ENCODE data around the gene P4HA3. TPM values are rescaled to one million over a fixed set of nuclear protein-coding genes. Genes with fewer than 3 reads are reported as not detected.
"Not testable (repeated sequence)": the region's sequence is repeated elsewhere in the genome, so short reads cannot be mapped to it uniquely, and the experiment has no call there.

P4HA3 gene
- total RNA-seq = not detected

DNA sequence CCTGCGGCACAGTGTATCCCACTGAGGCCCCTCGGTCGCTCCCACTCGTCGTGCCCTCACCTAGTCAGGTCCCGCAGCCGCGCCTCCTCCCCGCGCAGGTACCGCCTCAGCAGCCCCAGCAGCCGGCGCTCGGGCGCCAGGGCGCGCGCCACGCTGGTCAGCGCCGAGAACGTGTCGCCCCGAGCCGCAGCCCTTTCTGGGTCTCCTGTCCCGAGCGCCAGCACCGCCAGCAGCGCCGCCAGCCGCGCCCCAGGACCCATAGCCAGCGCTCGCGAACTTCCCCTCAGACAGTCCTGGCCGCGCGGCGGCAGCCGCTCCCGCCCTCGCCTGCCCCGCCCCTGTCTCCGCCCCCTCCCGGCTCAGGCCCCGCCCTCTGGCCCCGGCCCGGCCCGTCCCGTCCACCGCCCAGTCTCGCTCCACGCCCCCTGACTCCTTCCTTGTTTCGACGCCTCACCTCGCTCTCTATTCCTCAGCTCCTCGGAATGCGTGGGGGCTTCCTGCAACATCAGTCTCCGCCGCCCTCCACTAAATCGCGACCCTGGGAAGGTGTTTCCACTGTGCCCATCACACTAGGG, at the start of gene P4HA3:
Gene P4HA3 (minus strand): TSS at position 289 of the 575 bp plus-strand sequence. CDS start 29 bp downstream, at position 260.
- Mint-ChIP-seq H3K27ac (no peak within 1 kb of the TSS), H3K36me3 (ENCODE audit: low read depth) (no peaks in the 10 kb centered on the region), H3K9me3 (ENCODE audit: insufficient read depth) (peaks cover 4% of the 10 kb centered on the region), H3K27me3 (ENCODE audit: low read depth) (peaks cover 52% of the 10 kb centered on the region), H3K4me3 (peak within 1 kb of the TSS; percentile 48), H3K4me1 (ENCODE audit: low read depth) (peaks cover 6% of the 10 kb centered on the region)
- CTCF ChIA-PET = interaction anchor here (2.1 kb wide), 1 partner anchor 10 kb away, joined by 12 read pairs; no protein-coding TSS in a partner anchor
- DNase-seq = peak; percentile 64
- ATAC-seq = peak; percentile 97
- POLR2A ChIA-PET = no interaction called here

DNA sequence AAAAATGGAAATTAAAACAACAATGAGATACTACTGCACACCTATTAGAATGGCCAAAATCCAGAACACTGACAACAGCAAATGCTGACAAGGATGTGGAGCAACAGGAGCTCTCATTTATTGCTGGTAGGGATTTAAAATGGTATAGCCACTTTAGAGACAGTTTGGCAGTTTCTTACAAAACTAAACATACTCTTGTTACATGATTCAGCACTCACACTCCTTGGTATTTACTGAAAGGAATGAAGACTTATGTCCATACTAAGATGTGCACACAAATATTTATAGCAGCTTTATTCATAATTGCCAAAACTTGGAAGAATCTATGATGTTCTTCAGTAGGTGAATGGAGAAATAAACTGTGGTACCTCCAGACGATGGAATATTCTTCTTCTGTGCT, 46.0 kb upstream of the P4HA3 start:
- POLR2A ChIA-PET = interaction anchor here (0.6 kb wide), 1 partner anchor 230 kb away, joined by 3 read pairs; no protein-coding TSS in a partner anchor
- CTCF ChIA-PET = interaction anchor here (0.6 to 0.8 kb wide), 2 partner anchors 32 to 92 kb away, joined by 3 read pairs; no protein-coding TSS in a partner anchor
- Mint-ChIP-seq H3K36me3 (ENCODE audit: low read depth) (peaks cover 20% of the 10 kb centered on the region), H3K9me3 (ENCODE audit: insufficient read depth) (no peaks in the 10 kb centered on the region), H3K27me3 (ENCODE audit: low read depth) (no peaks in the 10 kb centered on the region), H3K4me3 (no peak overlapping the region), H3K4me1 (ENCODE audit: low read depth) (peaks cover 7% of the 10 kb centered on the region), H3K27ac (no peak overlapping the region)
- no peak for ATAC-seq
- no peak for DNase-seq

DNA sequence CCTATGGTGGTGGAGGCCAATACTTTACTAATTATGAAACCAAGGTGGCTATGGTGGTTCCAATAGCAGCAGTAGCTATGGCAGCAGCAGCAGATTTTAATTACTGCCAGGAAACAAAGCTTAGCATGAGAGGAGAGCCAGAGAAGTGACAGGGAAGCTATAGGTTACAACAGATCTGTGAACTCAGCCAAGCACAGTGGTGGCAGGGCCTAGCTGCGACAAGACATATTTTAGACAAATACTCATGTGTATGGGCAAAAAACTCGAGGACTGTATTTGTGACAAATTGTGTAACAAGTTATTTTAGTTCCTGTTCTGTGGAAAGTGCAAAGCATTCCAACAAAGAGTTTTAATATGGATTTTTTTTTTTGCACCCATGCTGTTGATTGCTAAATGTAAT, 44.2 kb upstream of the P4HA3 start:
- Mint-ChIP-seq H3K9me3 (ENCODE audit: insufficient read depth) (no peaks in the 10 kb centered on the region), H3K4me3 (no peak overlapping the region), H3K27me3 (ENCODE audit: low read depth) (no peaks in the 10 kb centered on the region), H3K36me3 (ENCODE audit: low read depth) (peaks cover 12% of the 10 kb centered on the region), H3K4me1 (ENCODE audit: low read depth) (peaks cover 7% of the 10 kb centered on the region), H3K27ac (no peak overlapping the region)
- ChIA-PET POLR2A (no interaction called here), CTCF (interaction anchor here (1.1 kb wide), 1 partner anchor 172 kb away, joined by 3 read pairs; no protein-coding TSS in a partner anchor)
- no peak for ATAC-seq
- no peak for DNase-seq

DNA sequence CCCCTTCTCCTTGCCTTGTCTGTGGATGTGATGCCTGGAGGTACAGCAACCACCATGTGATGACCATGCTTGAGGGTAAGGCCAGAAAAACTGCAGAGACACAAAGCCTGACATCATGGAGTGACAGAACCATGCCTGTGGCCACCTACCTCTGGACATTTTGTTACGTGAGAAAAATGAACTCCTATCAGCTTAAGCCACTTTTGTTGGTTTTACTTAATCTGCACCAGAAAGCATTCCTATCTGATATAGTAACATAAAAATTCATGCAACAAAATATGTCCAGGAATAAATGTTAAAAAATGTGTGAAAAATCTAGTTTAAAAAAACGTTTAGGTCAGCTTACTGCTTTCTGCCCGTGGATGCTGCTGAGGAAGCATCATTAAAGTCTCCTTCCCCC, 42.6 kb upstream of the P4HA3 start:
- ATAC-seq = no peak
- no peak overlapping the region for H3K4me3 Mint-ChIP-seq

DNA sequence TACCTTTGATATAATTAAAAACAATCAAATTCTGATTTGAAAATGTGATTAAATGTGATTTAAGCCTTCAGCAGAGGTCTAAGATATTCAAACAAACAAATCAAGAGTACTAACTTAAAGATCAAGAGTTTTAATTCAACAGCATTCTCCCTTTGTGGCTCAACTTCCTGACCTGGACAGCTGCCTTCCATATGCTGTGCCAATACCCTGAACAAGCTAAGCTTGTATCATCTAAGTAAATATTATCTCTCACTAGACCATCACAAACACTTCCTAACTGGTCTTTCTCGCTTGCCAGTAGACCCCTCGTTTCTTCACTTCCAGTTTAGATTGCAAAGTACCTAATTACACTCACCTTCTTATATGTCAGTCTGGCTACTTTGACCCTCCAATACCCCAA, 35.9 kb upstream of the P4HA3 start:
- Mint-ChIP-seq H3K27me3 (ENCODE audit: low read depth) (no peaks in the 10 kb centered on the region), H3K4me1 (ENCODE audit: low read depth) (peaks cover 4% of the 10 kb centered on the region), H3K4me3 (no peak overlapping the region), H3K27ac (no peak overlapping the region), H3K36me3 (ENCODE audit: low read depth) (peaks cover 2% of the 10 kb centered on the region), H3K9me3 (ENCODE audit: insufficient read depth) (no peaks in the 10 kb centered on the region)
- ATAC-seq = no peak
- POLR2A ChIA-PET = no interaction called here
- DNase-seq = no peak
- CTCF ChIA-PET = interaction anchor here (0.8 kb wide), 1 partner anchor 60 kb away, joined by 3 read pairs; no protein-coding TSS in a partner anchor

More for the DNA sequence above, 42.6 kb upstream of the P4HA3 start:
- Mint-ChIP-seq H3K36me3 (ENCODE audit: low read depth) (peaks cover 6% of the 10 kb centered on the region), H3K27me3 (ENCODE audit: low read depth) (no peaks in the 10 kb centered on the region), H3K9me3 (ENCODE audit: insufficient read depth) (no peaks in the 10 kb centered on the region), H3K4me1 (ENCODE audit: low read depth) (peaks cover 10% of the 10 kb centered on the region), H3K27ac (no peak overlapping the region)
- no peak for DNase-seq
- ChIA-PET CTCF (interaction anchor here (1.0 kb wide), 1 partner anchor 99 kb away, joined by 3 read pairs; no protein-coding TSS in a partner anchor), POLR2A (no interaction called here)

DNA sequence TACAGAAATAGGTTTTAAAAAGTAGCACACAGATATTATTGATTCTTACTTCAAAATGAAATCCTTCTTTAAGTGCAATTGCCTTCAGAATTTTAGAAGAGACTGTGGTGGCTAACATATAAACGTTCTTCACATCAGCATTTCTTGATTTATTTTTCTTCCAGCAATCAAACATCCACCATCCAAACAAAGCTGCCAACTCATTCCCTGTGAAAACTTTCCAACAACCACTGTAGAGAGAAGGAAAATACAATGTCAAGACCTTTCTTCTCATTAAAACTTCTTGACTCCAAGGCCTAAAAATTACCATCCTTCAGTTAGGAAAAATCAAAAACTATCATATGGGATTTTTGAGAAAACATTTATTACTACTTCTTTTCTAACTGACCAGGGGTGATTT, 34.0 kb upstream of the P4HA3 start:
- H3K4me1 Mint-ChIP-seq (ENCODE audit: low read depth) = peaks cover 6% of the 10 kb centered on the region
- H3K4me3 Mint-ChIP-seq = no peak overlapping the region
- ATAC-seq (no peak), DNase-seq (no peak)
- H3K27me3 Mint-ChIP-seq (ENCODE audit: low read depth) = no peaks in the 10 kb centered on the region
- CTCF ChIA-PET = no interaction called here
- peaks cover 7% of the 10 kb centered on the region for H3K36me3 Mint-ChIP-seq (ENCODE audit: low read depth)
- no peaks in the 10 kb centered on the region for H3K9me3 Mint-ChIP-seq (ENCODE audit: insufficient read depth)
- H3K27ac Mint-ChIP-seq = no peak overlapping the region
- POLR2A ChIA-PET = no interaction called here

DNA sequence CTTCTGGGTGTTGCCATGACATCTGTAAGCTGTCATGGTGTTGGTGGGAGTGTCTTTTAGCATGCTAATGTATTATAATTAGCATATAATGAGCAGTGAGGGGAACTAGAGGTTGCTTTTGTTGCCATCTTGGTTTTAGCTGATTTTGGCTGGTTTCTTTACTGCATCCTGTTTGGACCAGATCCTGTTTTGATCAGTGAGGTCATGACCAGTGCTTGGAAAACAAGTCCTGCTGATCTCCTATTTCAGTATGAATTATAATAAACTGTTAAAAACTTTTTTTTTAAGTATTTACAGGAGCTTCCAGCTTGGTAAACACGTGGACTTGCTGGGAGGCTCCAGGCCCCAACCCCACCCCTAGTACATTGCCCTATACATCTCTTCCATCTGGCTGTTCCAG, 30.5 kb upstream of the P4HA3 start:
- Mint-ChIP-seq H3K27ac (no peak overlapping the region), H3K4me1 (ENCODE audit: low read depth) (peaks cover 3% of the 10 kb centered on the region), H3K27me3 (ENCODE audit: low read depth) (no peaks in the 10 kb centered on the region), H3K4me3 (no peak overlapping the region), H3K9me3 (ENCODE audit: insufficient read depth) (no peaks in the 10 kb centered on the region), H3K36me3 (ENCODE audit: low read depth) (peaks cover 7% of the 10 kb centered on the region)
- ChIA-PET POLR2A (no interaction called here), CTCF (interaction anchor here (0.6 to 1.9 kb wide), 2 partner anchors 17 to 86 kb away, joined by 3 to 5 read pairs; no protein-coding TSS in a partner anchor)
- ATAC-seq (no peak), DNase-seq (no peak)

DNA sequence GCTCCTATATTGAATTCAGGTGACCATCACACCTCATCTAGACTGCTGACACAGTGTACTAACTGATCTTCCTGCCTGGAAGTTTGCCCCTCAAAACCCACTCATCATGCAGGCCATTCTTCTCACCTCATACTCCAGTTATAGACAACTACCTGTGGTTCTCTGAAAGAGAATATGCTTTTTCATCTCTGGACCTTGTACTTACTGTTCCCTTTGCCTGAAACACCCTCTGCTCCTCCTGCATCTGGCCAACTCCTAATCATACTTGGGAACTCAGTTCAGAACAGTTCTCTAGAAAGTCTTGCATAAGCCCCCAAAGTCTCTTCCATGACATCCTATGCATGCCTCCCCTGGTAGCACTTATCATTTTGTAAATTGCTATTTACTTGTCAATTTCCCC, 28.2 kb upstream of the P4HA3 start:
- DNase-seq = no peak
- peaks cover 3% of the 10 kb centered on the region for H3K4me1 Mint-ChIP-seq (ENCODE audit: low read depth)
- ChIA-PET CTCF (no interaction called here), POLR2A (no interaction called here)
- H3K27me3 Mint-ChIP-seq (ENCODE audit: low read depth) = no peaks in the 10 kb centered on the region
- H3K27ac Mint-ChIP-seq = no peak overlapping the region
- H3K9me3 Mint-ChIP-seq (ENCODE audit: insufficient read depth) = no peaks in the 10 kb centered on the region
- no peak overlapping the region for H3K4me3 Mint-ChIP-seq
- H3K36me3 Mint-ChIP-seq (ENCODE audit: low read depth) = peaks cover 7% of the 10 kb centered on the region
- no peak for ATAC-seq

DNA sequence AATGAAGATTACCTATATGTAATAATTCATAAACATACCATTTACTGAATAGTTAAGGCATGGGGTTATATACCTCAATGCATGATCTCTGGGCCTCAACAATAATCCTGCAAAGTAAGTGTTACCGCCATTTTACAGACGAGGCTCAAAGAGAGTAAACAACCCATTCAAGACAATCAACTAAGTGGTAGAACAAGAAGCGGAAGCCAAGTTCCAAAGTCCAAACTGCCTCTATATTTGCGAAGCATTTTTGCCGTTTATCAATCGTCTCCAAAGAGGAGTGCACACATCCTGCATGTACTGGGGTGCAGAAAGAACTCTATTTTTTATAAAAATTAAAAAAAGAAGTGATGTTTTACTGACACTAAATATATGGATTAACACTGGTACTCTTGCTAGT, 27.5 kb upstream of the P4HA3 start:
- H3K4me3 Mint-ChIP-seq = no peak overlapping the region
- H3K27ac Mint-ChIP-seq = no peak overlapping the region
- peaks cover 7% of the 10 kb centered on the region for H3K36me3 Mint-ChIP-seq (ENCODE audit: low read depth)
- peaks cover 3% of the 10 kb centered on the region for H3K4me1 Mint-ChIP-seq (ENCODE audit: low read depth)
- no peak for DNase-seq
- no peaks in the 10 kb centered on the region for H3K27me3 Mint-ChIP-seq (ENCODE audit: low read depth)
- ChIA-PET POLR2A (no interaction called here), CTCF (interaction anchor here (1.0 kb wide), 1 partner anchor 17 kb away, joined by 3 read pairs; no protein-coding TSS in a partner anchor)
- no peaks in the 10 kb centered on the region for H3K9me3 Mint-ChIP-seq (ENCODE audit: insufficient read depth)
- no peak for ATAC-seq

DNA sequence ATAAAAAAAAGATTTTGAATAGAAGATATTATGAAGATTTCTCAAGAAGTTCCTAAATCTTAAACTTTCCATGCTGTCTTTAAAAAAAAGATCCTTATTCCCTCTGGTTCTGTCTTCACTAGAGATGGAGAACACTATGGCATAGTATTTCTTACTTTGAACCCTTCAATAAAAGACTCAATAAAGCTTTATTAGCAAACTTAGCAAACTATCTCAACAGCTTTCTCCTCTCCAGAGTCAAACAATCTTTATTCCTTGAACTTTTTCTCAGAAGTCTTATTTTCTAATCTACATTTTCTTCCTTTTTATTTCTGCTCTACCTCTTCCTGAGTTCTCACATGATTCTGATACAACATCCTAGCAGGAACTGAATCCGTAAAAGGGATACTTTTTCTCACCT, 21.8 kb upstream of the P4HA3 start:
- Mint-ChIP-seq H3K4me3 (no peak overlapping the region), H3K27me3 (ENCODE audit: low read depth) (no peaks in the 10 kb centered on the region)
- CTCF ChIA-PET = interaction anchor here (1.3 to 1.5 kb wide), 2 partner anchors 12 to 77 kb away, joined by 5 to 6 read pairs; no protein-coding TSS in a partner anchor

DNA sequence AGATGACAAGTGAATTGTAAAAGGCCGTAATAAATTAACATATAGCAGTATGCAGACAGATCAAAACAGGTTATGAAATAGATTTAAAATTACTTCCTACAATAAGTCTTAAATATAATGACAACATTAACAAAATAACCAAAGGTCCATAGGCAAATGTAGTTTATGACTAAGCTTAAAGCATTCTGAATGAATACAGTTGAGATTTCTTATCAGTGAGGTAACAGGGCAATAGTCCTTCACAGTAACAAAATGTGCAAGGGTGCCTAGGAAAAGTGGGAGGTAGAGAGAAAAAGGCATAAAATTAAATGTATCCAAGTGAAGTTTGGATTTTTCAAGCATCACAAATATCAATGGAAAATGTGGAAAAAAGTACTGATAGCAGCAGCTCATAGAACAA, 20.9 kb upstream of the P4HA3 start:
- DNase-seq (no peak), ATAC-seq (no peak)
- Mint-ChIP-seq H3K27ac (no peak overlapping the region), H3K27me3 (ENCODE audit: low read depth) (no peaks in the 10 kb centered on the region), H3K36me3 (ENCODE audit: low read depth) (no peaks in the 10 kb centered on the region), H3K4me3 (no peak overlapping the region), H3K9me3 (ENCODE audit: insufficient read depth) (no peaks in the 10 kb centered on the region), H3K4me1 (ENCODE audit: low read depth) (no peaks in the 10 kb centered on the region)
- ChIA-PET CTCF (interaction anchor here (1.3 to 1.5 kb wide), 2 partner anchors 11 to 76 kb away, joined by 5 to 6 read pairs; no protein-coding TSS in a partner anchor), POLR2A (no interaction called here)

More for the DNA sequence above, 21.8 kb upstream of the P4HA3 start:
- Mint-ChIP-seq H3K27ac (no peak overlapping the region), H3K36me3 (ENCODE audit: low read depth) (no peaks in the 10 kb centered on the region), H3K4me1 (ENCODE audit: low read depth) (no peaks in the 10 kb centered on the region), H3K9me3 (ENCODE audit: insufficient read depth) (no peaks in the 10 kb centered on the region)
- ATAC-seq = no peak
- DNase-seq = no peak
- POLR2A ChIA-PET = no interaction called here

DNA sequence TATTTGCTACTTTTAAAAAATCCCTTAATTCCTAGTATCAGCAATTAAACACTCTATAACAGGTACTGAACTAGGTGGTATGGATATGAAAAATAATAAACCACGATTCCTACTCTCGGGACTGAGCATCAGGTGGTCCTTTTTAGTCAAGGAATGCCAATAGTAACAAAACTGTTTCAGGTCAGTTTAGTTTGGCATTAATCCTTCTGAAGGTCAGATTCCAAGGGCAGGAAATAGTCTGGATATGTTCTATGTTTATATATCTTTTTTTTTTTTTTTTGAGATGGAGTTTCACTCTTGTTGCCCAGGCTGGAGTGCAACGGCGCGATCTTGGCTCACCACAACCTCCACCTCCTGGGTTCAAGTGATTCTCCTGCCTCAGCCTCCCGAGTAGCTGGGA, 19.6 kb upstream of the P4HA3 start:
- H3K27ac Mint-ChIP-seq; H3K4me1 Mint-ChIP-seq (ENCODE audit: low read depth); H3K4me3 Mint-ChIP-seq; ATAC-seq; CTCF ChIA-PET; DNase-seq; POLR2A ChIA-PET; H3K27me3 Mint-ChIP-seq (ENCODE audit: low read depth); H3K36me3 Mint-ChIP-seq (ENCODE audit: low read depth); H3K9me3 Mint-ChIP-seq (ENCODE audit: insufficient read depth): not testable (repeated sequence)

All from activated CD8-positive, alpha-beta T cell treated with anti-CD3 and anti-CD28 coated beads, Interleukin-2, amount 10 ng/mL, durations not matched to agents 7 days and 5 days (primary cell).